ENCODE measurements around the gene CRTC2.

Gene CRTC2

GRCh38 chr1:153970346-153970745 lies 11.9 kb upstream of the CRTC2 start:
- H3K9ac ChIP-seq (ENCODE audit: low read length), result no peak overlapping the region
- peaks cover 21% of the 10 kb centered on the region for H3K36me3 ChIP-seq (ENCODE audit: insufficient read depth, low read length)
- no peaks in the 10 kb centered on the region for H3K9me3 ChIP-seq (ENCODE audit: low read length)
- H3K4me3 ChIP-seq (ENCODE audit: low read depth in 1 of 2, low read length in 2 of 2), result no peak overlapping the region
- H3K27me3 ChIP-seq (ENCODE audit: control insufficient read depth in 1 of 2, insufficient read depth in 2 of 2, low read length in 2 of 2), result no peaks in the 10 kb centered on the region
- peaks cover 20% of the 10 kb centered on the region for H3K4me1 ChIP-seq (ENCODE audit: insufficient read depth, low read length)
- no peak overlapping the region for H3K27ac ChIP-seq (ENCODE audit: low read depth, low read length)

- no peak overlapping the region for H3K9ac ChIP-seq (ENCODE audit: low read length)
- H3K27ac ChIP-seq (ENCODE audit: low read depth, low read length), result no peak overlapping the region
- no peaks in the 10 kb centered on the region for H3K27me3 ChIP-seq (ENCODE audit: control insufficient read depth in 1 of 2, insufficient read depth in 2 of 2, low read length in 2 of 2)
- no peak overlapping the region for H3K4me3 ChIP-seq (ENCODE audit: low read depth in 1 of 2, low read length in 2 of 2)
- H3K4me1 ChIP-seq (ENCODE audit: insufficient read depth, low read length), result peaks cover 27% of the 10 kb centered on the region
- no peaks in the 10 kb centered on the region for H3K9me3 ChIP-seq (ENCODE audit: low read length)
- H3K36me3 ChIP-seq (ENCODE audit: insufficient read depth, low read length), result peaks cover 10% of the 10 kb centered on the region
Measured at GRCh38 chr1:153968972-153969371, 10.6 kb upstream of the CRTC2 start.

- Histone ChIP-seq H3K27me3 (ENCODE audit: control insufficient read depth in 1 of 2, insufficient read depth in 2 of 2, low read length in 2 of 2) (no peaks in the 10 kb centered on the region), H3K4me3 (ENCODE audit: low read depth in 1 of 2, low read length in 2 of 2) (peak overlapping the region; percentile 66 to 93), H3K27ac (ENCODE audit: low read depth, low read length) (peak overlapping the region; percentile 73), H3K9me3 (ENCODE audit: low read length) (no peaks in the 10 kb centered on the region), H3K4me1 (ENCODE audit: insufficient read depth, low read length) (peaks cover 29% of the 10 kb centered on the region), H3K9ac (ENCODE audit: low read length) (peak overlapping the region; percentile 44), H3K36me3 (ENCODE audit: insufficient read depth, low read length) (peaks cover 4% of the 10 kb centered on the region)
Measured at GRCh38 chr1:153968408-153968807, 10.0 kb upstream of the CRTC2 start.

GRCh38 chr1:153968000-153968363 lies 9.6 kb upstream of the CRTC2 start:
- Histone ChIP-seq H3K4me3 (ENCODE audit: low read depth in 1 of 2, low read length in 2 of 2) (peak overlapping the region; percentile 66 to 93), H3K36me3 (ENCODE audit: insufficient read depth, low read length) (no peaks in the 10 kb centered on the region), H3K9ac (ENCODE audit: low read length) (peak overlapping the region; percentile 44), H3K27me3 (ENCODE audit: control insufficient read depth in 1 of 2, insufficient read depth in 2 of 2, low read length in 2 of 2) (no peaks in the 10 kb centered on the region), H3K27ac (ENCODE audit: low read depth, low read length) (peak overlapping the region; percentile 73), H3K9me3 (ENCODE audit: low read length) (no peaks in the 10 kb centered on the region), H3K4me1 (ENCODE audit: insufficient read depth, low read length) (peaks cover 29% of the 10 kb centered on the region)

GRCh38 chr1:153967107-153967999 lies 8.9 kb upstream of the CRTC2 start, which contains the start of gene CREB3L4:
Gene CREB3L4, plus strand, starts transcription at chr1:153967902. Its CDS starts 624 bp downstream, at chr1:153968526.
- Histone ChIP-seq H3K4me3 (ENCODE audit: low read depth in 1 of 2, low read length in 2 of 2) (peak within 1 kb of the TSS; percentile 66 to 93), H3K4me1 (ENCODE audit: insufficient read depth, low read length) (peaks cover 35% of the 10 kb centered on the region), H3K9ac (ENCODE audit: low read length) (peak within 1 kb of the TSS; percentile 44), H3K9me3 (ENCODE audit: low read length) (no peaks in the 10 kb centered on the region), H3K27me3 (ENCODE audit: control insufficient read depth in 1 of 2, insufficient read depth in 2 of 2, low read length in 2 of 2) (no peaks in the 10 kb centered on the region), H3K36me3 (ENCODE audit: insufficient read depth, low read length) (no peaks in the 10 kb centered on the region), H3K27ac (ENCODE audit: low read depth, low read length) (peak within 1 kb of the TSS; percentile 73)

- H3K27me3 ChIP-seq (ENCODE audit: control insufficient read depth in 1 of 2, insufficient read depth in 2 of 2, low read length in 2 of 2), result no peaks in the 10 kb centered on the region
- H3K36me3 ChIP-seq (ENCODE audit: insufficient read depth, low read length), result peaks cover 18% of the 10 kb centered on the region
- H3K4me3 ChIP-seq (ENCODE audit: low read depth in 1 of 2, low read length in 2 of 2), result peak overlapping the region; percentile 67 to 79
- peaks cover 57% of the 10 kb centered on the region for H3K4me1 ChIP-seq (ENCODE audit: insufficient read depth, low read length)
- H3K27ac ChIP-seq (ENCODE audit: low read depth, low read length), result peak overlapping the region; percentile 93
- peak overlapping the region; percentile 85 for H3K9ac ChIP-seq (ENCODE audit: low read length)
- H3K9me3 ChIP-seq (ENCODE audit: low read length), result no peaks in the 10 kb centered on the region
Measured at GRCh38 chr1:153963850-153964331, 5.5 kb upstream of the CRTC2 start.

GRCh38 chr1:153963030-153963849 lies 4.8 kb upstream of the CRTC2 start, which contains the start of gene SLC39A1:
Gene SLC39A1, minus strand, starts transcription at chr1:153963537. Its CDS starts 822 bp downstream, at chr1:153962715.
- Histone ChIP-seq H3K27ac (ENCODE audit: low read depth, low read length) (peak within 1 kb of the TSS; percentile 93), H3K9ac (ENCODE audit: low read length) (peak within 1 kb of the TSS; percentile 85), H3K27me3 (ENCODE audit: control insufficient read depth in 1 of 2, insufficient read depth in 2 of 2, low read length in 2 of 2) (no peaks in the 10 kb centered on the region), H3K36me3 (ENCODE audit: insufficient read depth, low read length) (peaks cover 18% of the 10 kb centered on the region), H3K4me3 (ENCODE audit: low read depth in 1 of 2, low read length in 2 of 2) (peak within 1 kb of the TSS; percentile 67 to 79), H3K9me3 (ENCODE audit: low read length) (no peaks in the 10 kb centered on the region), H3K4me1 (ENCODE audit: insufficient read depth, low read length) (peaks cover 53% of the 10 kb centered on the region)

- H3K4me1 ChIP-seq (ENCODE audit: insufficient read depth, low read length), result peaks cover 52% of the 10 kb centered on the region
Measured at GRCh38 chr1:153962088-153963029, 3.9 kb upstream of the CRTC2 start.

GRCh38 chr1:153961421-153961820 lies 3.0 kb upstream of the CRTC2 start:
- Histone ChIP-seq H3K36me3 (ENCODE audit: insufficient read depth, low read length) (peaks cover 18% of the 10 kb centered on the region), H3K9me3 (ENCODE audit: low read length) (no peaks in the 10 kb centered on the region), H3K27me3 (ENCODE audit: control insufficient read depth in 1 of 2, insufficient read depth in 2 of 2, low read length in 2 of 2) (no peaks in the 10 kb centered on the region), H3K9ac (ENCODE audit: low read length) (no peak overlapping the region), H3K4me3 (ENCODE audit: low read depth in 1 of 2, low read length in 2 of 2) (peak overlapping the region in 1 of 2 donors; percentile 79), H3K4me1 (ENCODE audit: insufficient read depth, low read length) (peaks cover 57% of the 10 kb centered on the region), H3K27ac (ENCODE audit: low read depth, low read length) (no peak overlapping the region)

More at GRCh38 chr1:153962088-153963029, 3.9 kb upstream of the CRTC2 start:
- no peaks in the 10 kb centered on the region for H3K27me3 ChIP-seq (ENCODE audit: control insufficient read depth in 1 of 2, insufficient read depth in 2 of 2, low read length in 2 of 2)
- H3K9ac ChIP-seq (ENCODE audit: low read length), result peak overlapping the region; percentile 82
- H3K9me3 ChIP-seq (ENCODE audit: low read length), result no peaks in the 10 kb centered on the region
- peak overlapping the region; percentile 67 to 79 for H3K4me3 ChIP-seq (ENCODE audit: low read depth in 1 of 2, low read length in 2 of 2)
- peaks cover 18% of the 10 kb centered on the region for H3K36me3 ChIP-seq (ENCODE audit: insufficient read depth, low read length)
- peak overlapping the region; percentile 93 for H3K27ac ChIP-seq (ENCODE audit: low read depth, low read length)

- H3K9ac ChIP-seq (ENCODE audit: low read length), result no peak overlapping the region
- H3K4me1 ChIP-seq (ENCODE audit: insufficient read depth, low read length), result peaks cover 60% of the 10 kb centered on the region
- peak overlapping the region; percentile 6 for H3K27ac ChIP-seq (ENCODE audit: low read depth, low read length)
- no peaks in the 10 kb centered on the region for H3K27me3 ChIP-seq (ENCODE audit: control insufficient read depth in 1 of 2, insufficient read depth in 2 of 2, low read length in 2 of 2)
- peaks cover 18% of the 10 kb centered on the region for H3K36me3 ChIP-seq (ENCODE audit: insufficient read depth, low read length)
- no peaks in the 10 kb centered on the region for H3K9me3 ChIP-seq (ENCODE audit: low read length)
- H3K4me3 ChIP-seq (ENCODE audit: low read depth in 1 of 2, low read length in 2 of 2), result no peak overlapping the region
Measured at GRCh38 chr1:153960206-153960605, 1.8 kb upstream of the CRTC2 start.
